Common myeloid progenitor, CD34-positive (primary cell): ENCODE results near the gene ENO4.

ENCODE experiments used
- CTCF ChIA-PET: fragments of 350-600 bp; sonication (Branson Sonifier 250); formaldehyde crosslinking; loops from one replicate; lab custom pipeline; 2021; ENCODE audit warnings: antibody characterized with exemption; lab: Charles Lee
- POLR2A ChIA-PET: fragments of 350-600 bp; sonication (Branson Sonifier 250); formaldehyde crosslinking; loops from one replicate; lab custom pipeline; 2021; ENCODE audit warnings: antibody characterized with exemption; lab: Charles Lee
- DNase-seq, 3 donors: peaks; one replicate each; pipeline versions ENCODE4 v3.0.0 to v3.0.0-alpha.2; 2013
- H3K27ac ChIP-seq, 2 experiments: 1 replicate in 1 of 2; 2 replicates in 1 of 2; pipeline ENCODE4 v1.7.0; 2013; ENCODE audit warnings: inconsistent platforms in 2 of 2, low read length in 2 of 2, mild to moderate bottlenecking in 2 of 2, low read depth in 1 of 2, moderate library complexity in 1 of 2; ENCODE audit not compliant: severe bottlenecking in 2 of 2, insufficient read depth in 1 of 2, poor library complexity in 1 of 2
- H3K27me3 ChIP-seq, 5 experiments: replicated peaks in 2 of 5; 1 replicate in 3 of 5; 2 replicates in 2 of 5; pipeline versions ENCODE4 v1.6.1 to v1.7.0; 2013; ENCODE audit warnings: low read length in 4 of 5, mild to moderate bottlenecking in 2 of 5, moderate library complexity in 2 of 5, inconsistent platforms in 1 of 5; ENCODE audit not compliant: insufficient read depth in 5 of 5, control insufficient read depth in 4 of 5
- H3K36me3 ChIP-seq, 4 experiments: 1 replicate in 2 of 4; 2 replicates in 2 of 4; pipeline versions ENCODE4 v1.6.1 to v1.7.0; 2013; ENCODE audit warnings: low read length in 3 of 4, control low read depth in 1 of 4, mild to moderate bottlenecking in 1 of 4; ENCODE audit not compliant: control insufficient read depth in 4 of 4, insufficient read depth in 4 of 4
- H3K4me1 ChIP-seq, 4 experiments: 1 replicate in 3 of 4; 2 replicates in 1 of 4; pipeline versions ENCODE4 v1.6.1 to v1.7.1; 2013; ENCODE audit warnings: low read length in 3 of 4, mild to moderate bottlenecking in 3 of 4, control low read depth in 1 of 4, inconsistent platforms in 1 of 4, moderate library complexity in 1 of 4; ENCODE audit not compliant: control insufficient read depth in 4 of 4, insufficient read depth in 4 of 4; ENCODE audit errors: control extremely low read depth in 1 of 4
- H3K4me3 ChIP-seq, 7 experiments: 1 replicate in 4 of 7; 2 replicates in 3 of 7; pipeline versions ENCODE4 v1.5.1 to v1.7.0; 2013; ENCODE audit warnings: mild to moderate bottlenecking in 7 of 7, low read length in 6 of 7, moderate library complexity in 6 of 7, inconsistent platforms in 2 of 7, low read depth in 2 of 7, control low read depth in 1 of 7; ENCODE audit not compliant: insufficient read depth in 4 of 7, control insufficient read depth in 1 of 7; ENCODE audit errors: extremely low read depth in 1 of 7
- H3K9me3 ChIP-seq, 5 experiments: 1 replicate in 4 of 5; 2 replicates in 1 of 5; pipeline versions ENCODE4 v1.6.1 to v1.7.1; 2013; ENCODE audit warnings: low read length in 4 of 5, mild to moderate bottlenecking in 2 of 5, inconsistent platforms in 1 of 5, low read depth in 1 of 5, moderate library complexity in 1 of 5; ENCODE audit not compliant: control insufficient read depth in 4 of 5, insufficient read depth in 2 of 5; ENCODE audit errors: control extremely low read depth in 1 of 5
- WGBS: methylation state at CpG from one replicate; pipeline ENCODE4 v1.1.5; 2013; ENCODE audit not compliant: insufficient coverage; 5-methylcytosine and 5-hydroxymethylcytosine counted together

Gene ENO4

DNA sequence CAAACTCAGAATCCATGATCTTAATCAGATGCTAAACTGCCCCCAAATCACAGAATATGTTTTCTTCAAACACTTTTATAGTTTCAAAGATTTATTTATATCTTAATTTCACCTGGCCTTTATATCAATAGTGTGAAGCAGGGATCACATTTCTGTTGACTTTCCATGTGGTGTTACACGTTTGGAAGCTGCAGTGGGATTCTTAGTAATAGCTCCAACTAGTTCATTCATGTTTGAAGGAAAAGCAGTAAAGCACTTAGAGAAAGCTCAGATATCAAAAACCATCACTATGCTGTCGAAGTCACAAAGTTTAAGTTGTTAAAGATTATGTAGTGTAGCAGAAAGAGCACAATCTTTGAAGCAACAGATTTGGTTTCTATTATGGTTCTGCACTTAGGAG lies 16.8 kb downstream of the ENO4 start:
- no peaks in the 10 kb centered on the region for H3K36me3 ChIP-seq
- H3K27me3 ChIP-seq: peaks cover 0 to 2% (median 0%) of the 10 kb centered on the region in 5 experiments
- 100% methylated on average over 2 of the region's 2 CpGs for WGBS
- H3K27ac ChIP-seq: no peak overlapping the region
- no peaks in the 10 kb centered on the region for H3K4me1 ChIP-seq
- ChIA-PET POLR2A (no interaction called here), CTCF (no interaction called here)
- no peak overlapping the region for H3K4me3 ChIP-seq
- peaks cover 0 to 1% (median 0%) of the 10 kb centered on the region in 5 experiments for H3K9me3 ChIP-seq
- DNase-seq: no peak

DNA sequence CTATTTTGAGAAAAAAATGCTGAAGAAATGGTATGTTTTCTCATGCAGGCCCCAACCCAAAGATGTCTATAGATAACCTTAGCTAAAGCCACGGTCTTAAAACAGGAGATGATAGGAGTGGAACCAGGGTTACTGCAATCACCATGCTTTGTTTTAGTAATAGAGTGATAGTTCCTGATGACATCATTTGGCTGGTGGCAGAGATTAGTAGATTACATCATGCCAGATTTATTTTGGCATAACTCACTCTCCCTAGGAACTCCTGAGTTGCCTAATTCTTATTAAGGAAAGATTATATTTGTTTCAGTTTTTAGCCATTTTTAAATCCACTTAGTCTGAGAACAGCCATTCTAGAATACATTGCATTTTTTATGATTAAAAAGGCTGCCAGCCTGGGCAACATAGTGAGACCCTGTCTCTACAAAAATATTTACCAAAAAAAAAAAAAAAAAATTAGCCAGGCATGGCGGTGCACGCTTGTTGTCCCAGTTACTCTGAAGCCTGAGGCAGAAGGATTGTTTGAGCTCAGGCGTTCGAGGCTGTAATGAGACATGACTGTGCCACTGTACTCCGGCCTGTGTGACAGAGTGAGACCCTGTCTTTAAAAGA lies 17.8 kb downstream of the ENO4 start:
- ChIA-PET CTCF (no interaction called here), POLR2A (interaction anchor here (0.6 kb wide), 1 partner anchor 337 kb away, joined by 3 read pairs; no protein-coding TSS in a partner anchor)
- H3K27ac ChIP-seq: no peak overlapping the region
- peaks cover 0 to 2% (median 0%) of the 10 kb centered on the region in 5 experiments for H3K27me3 ChIP-seq
- H3K4me1 ChIP-seq: no peaks in the 10 kb centered on the region
- DNase-seq: no peak
- peaks cover 0 to 1% (median 0%) of the 10 kb centered on the region in 5 experiments for H3K9me3 ChIP-seq
- H3K36me3 ChIP-seq: no peaks in the 10 kb centered on the region
- WGBS: 96% methylated on average over 5 of the region's 6 CpGs
- H3K4me3 ChIP-seq: no peak overlapping the region

DNA sequence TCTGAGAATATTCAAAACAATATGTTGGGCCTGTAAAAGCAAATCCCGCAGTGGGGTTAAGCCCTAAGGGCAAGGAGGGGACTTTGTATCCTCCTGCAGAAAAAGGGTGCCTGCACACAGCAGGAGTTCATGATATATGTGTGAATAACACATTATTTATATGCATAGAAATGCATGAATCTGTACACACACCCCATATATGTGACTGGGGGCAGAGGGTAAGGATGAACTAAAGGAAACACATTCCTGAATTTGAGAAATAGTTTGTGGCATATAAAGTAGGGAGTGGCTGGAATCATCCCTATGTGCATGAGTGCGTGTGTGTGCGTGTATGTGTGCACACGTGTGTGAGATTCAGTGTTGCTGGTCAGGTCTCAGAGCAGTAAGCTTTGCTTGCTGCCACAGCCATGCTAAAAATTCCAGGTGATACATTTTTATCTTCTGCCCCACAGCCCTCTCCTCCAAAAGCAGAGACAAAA lies 18.9 kb downstream of the ENO4 start:
- CTCF ChIA-PET: no interaction called here
- POLR2A ChIA-PET: no interaction called here

DNA sequence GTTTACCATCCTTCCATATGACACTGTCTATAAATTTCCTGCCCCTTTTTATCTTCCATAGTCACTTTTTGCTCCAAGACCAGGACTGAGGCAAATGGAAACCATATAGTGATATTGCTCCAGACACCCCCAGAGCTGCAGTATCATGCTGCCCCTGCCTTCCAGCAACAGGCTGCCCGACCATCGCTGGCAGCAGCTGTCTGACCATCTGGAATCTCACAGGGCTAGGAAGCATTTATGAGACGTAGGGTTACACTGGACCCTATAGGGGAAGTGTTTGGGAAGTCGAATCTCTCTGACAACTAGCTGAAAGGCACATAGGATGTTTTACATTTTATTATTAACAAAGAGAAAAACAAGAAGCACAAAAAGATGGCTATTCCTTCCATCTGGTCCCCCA lies 19.4 kb downstream of the ENO4 start:
- Histone ChIP-seq H3K4me3 (no peak overlapping the region), H3K36me3 (no peaks in the 10 kb centered on the region), H3K27ac (no peak overlapping the region), H3K9me3 (peaks cover 0 to 1% (median 0%) of the 10 kb centered on the region in 5 experiments), H3K27me3 (peaks cover 0 to 2% (median 0%) of the 10 kb centered on the region in 5 experiments), H3K4me1 (no peaks in the 10 kb centered on the region)
- ChIA-PET CTCF (no interaction called here), POLR2A (no interaction called here)
- no peak for DNase-seq
- whole genome bisulfite sequencing: no CpG with 5 or more reads among the region's 4 CpGs

More for the DNA sequence above, 18.9 kb downstream of the ENO4 start:
- H3K36me3 ChIP-seq: no peaks in the 10 kb centered on the region
- 67% methylated on average over 3 of the region's 4 CpGs for WGBS
- H3K4me1 ChIP-seq: no peaks in the 10 kb centered on the region
- H3K27me3 ChIP-seq: peaks cover 0 to 2% (median 0%) of the 10 kb centered on the region in 5 experiments
- H3K27ac ChIP-seq: no peak overlapping the region
- no peak for DNase-seq
- no peak overlapping the region for H3K4me3 ChIP-seq
- H3K9me3 ChIP-seq: peaks cover 0 to 1% (median 0%) of the 10 kb centered on the region in 5 experiments

DNA sequence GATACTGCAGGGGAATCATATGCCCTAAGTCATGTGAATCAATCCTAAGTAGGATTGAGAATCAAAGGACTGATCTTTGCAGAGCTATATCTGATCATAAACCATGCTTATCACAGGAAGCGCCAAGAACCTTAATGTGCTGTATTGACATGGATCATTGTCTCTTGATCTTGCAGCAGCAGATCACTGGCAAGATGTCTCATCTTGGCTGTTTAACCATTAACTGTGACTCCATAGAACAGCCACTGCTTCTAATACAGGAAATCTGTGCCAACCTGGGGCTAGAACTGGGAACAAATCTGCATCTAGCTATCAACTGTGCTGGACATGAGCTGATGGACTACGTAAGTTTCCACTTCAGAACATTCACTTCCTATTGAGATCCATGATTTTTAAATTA lies 21.6 kb downstream of the ENO4 start:
- peaks cover 0 to 1% (median 0%) of the 10 kb centered on the region in 5 experiments for H3K9me3 ChIP-seq
- no peaks in the 10 kb centered on the region for H3K36me3 ChIP-seq
- DNase-seq: no peak
- no peak overlapping the region for H3K27ac ChIP-seq
- H3K4me1 ChIP-seq: no peaks in the 10 kb centered on the region
- POLR2A ChIA-PET: no interaction called here
- H3K27me3 ChIP-seq: peaks cover 0 to 2% (median 0%) of the 10 kb centered on the region in 5 experiments
- 100% methylated on average over 1 of the region's 2 CpGs for WGBS
- H3K4me3 ChIP-seq: no peak overlapping the region
- CTCF ChIA-PET: interaction anchor here (1.6 kb wide), 1 partner anchor 86 kb away, joined by 3 read pairs; no protein-coding TSS in a partner anchor

DNA sequence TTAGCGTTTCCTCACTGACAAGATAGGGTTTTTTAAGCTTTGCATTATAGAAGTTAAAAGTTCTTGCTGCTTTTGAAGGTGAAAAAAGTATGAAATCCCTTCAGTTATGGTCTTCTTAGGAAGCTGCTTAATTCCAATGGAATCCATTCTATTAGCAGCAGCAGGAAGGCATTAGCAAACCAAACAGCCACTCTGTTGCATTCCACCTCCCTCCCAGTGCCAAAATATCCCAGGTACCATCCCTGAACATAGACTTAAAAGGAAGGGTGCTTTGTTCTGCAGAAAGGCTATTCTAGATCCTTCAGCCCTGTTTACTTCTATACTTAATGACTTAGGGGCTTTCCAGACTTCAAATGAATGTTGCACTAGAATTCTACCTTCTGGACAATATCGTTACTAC lies 23.8 kb downstream of the ENO4 start:
- DNase-seq: no peak
- WGBS: no CpG with 5 or more reads among the region's 2 CpGs
- H3K4me3 ChIP-seq: no peak overlapping the region
- no peaks in the 10 kb centered on the region for H3K36me3 ChIP-seq
- no peak overlapping the region for H3K27ac ChIP-seq
- ChIA-PET POLR2A (no interaction called here), CTCF (no interaction called here)
- no peaks in the 10 kb centered on the region for H3K9me3 ChIP-seq
- no peaks in the 10 kb centered on the region for H3K4me1 ChIP-seq
- H3K27me3 ChIP-seq: peaks cover 0 to 4% (median 0%) of the 10 kb centered on the region in 5 experiments

DNA sequence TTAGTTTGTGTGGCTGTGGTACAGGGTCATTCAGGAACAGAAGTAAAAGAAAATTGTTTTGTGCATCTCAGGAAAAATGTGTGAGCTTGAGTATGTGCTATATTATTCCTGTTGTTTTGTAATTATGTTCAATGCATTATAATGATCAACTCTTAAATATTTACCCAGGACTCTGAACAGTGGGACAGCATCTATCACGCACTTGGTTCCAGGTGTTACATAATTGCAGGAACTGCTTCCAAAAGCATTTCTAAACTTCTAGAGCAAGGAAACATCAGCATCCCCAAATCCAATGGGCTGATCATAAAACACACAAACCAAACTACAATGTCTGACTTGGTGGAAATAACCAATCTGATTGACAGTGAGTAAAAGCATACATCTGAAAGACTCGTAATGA lies 26.6 kb downstream of the ENO4 start:
- H3K4me1 ChIP-seq: no peaks in the 10 kb centered on the region
- no peak for DNase-seq
- CTCF ChIA-PET: no interaction called here

More for the DNA sequence above, 26.6 kb downstream of the ENO4 start:
- H3K4me3 ChIP-seq: no peak overlapping the region
- H3K27me3 ChIP-seq: peaks cover 0 to 4% (median 2%) of the 10 kb centered on the region in 5 experiments
- POLR2A ChIA-PET: interaction anchor here (0.7 kb wide), 1 partner anchor 539 kb away, joined by 3 read pairs; no protein-coding TSS in a partner anchor
- H3K36me3 ChIP-seq: no peaks in the 10 kb centered on the region
- H3K27ac ChIP-seq: no peak overlapping the region
- H3K9me3 ChIP-seq: no peaks in the 10 kb centered on the region
- WGBS: no CpG with 5 or more reads among the region's 2 CpGs
